Esophagus muscularis mucosa (tissue), 3 donors: Measurements from ENCODE around the gene NOP56.

ENCODE experiments used
- POLR2AphosphoS5 ChIP-seq, 2 donors: sonication (generic); formaldehyde crosslinking; IDR thresholded peaks; one replicate each; pipeline ENCODE4 v1.6.1; 2017; ENCODE audit warnings: antibody characterized with exemption in 2 of 2
- TF ChIP-seq, protein P1 (sequence below), 3 experiments: fragments of 200-600 bp in 2 of 3; fragments of 450-650 bp in 1 of 3; sonication (generic) in 2 of 3; IDR thresholded peaks; one replicate each; pipeline ENCODE4 v1.5.1; 2017 to 2019; ENCODE audit warnings: antibody characterized with exemption in 3 of 3, mild to moderate bottlenecking in 2 of 3, moderate library complexity in 1 of 3

GRCh38 chr20:2603816-2604505 lies 48.5 kb upstream of the NOP56 start:
- TF ChIP-seq, protein P1, sequence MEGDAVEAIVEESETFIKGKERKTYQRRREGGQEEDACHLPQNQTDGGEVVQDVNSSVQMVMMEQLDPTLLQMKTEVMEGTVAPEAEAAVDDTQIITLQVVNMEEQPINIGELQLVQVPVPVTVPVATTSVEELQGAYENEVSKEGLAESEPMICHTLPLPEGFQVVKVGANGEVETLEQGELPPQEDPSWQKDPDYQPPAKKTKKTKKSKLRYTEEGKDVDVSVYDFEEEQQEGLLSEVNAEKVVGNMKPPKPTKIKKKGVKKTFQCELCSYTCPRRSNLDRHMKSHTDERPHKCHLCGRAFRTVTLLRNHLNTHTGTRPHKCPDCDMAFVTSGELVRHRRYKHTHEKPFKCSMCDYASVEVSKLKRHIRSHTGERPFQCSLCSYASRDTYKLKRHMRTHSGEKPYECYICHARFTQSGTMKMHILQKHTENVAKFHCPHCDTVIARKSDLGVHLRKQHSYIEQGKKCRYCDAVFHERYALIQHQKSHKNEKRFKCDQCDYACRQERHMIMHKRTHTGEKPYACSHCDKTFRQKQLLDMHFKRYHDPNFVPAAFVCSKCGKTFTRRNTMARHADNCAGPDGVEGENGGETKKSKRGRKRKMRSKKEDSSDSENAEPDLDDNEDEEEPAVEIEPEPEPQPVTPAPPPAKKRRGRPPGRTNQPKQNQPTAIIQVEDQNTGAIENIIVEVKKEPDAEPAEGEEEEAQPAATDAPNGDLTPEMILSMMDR (IDR thresholded peaks at IDR 0.05), result no peak
- no peak for TF ChIP-seq POLR2AphosphoS5 (IDR thresholded peaks at IDR 0.05)
